ENCODE data around the gene RHOD.

RHOD gene

DNA sequence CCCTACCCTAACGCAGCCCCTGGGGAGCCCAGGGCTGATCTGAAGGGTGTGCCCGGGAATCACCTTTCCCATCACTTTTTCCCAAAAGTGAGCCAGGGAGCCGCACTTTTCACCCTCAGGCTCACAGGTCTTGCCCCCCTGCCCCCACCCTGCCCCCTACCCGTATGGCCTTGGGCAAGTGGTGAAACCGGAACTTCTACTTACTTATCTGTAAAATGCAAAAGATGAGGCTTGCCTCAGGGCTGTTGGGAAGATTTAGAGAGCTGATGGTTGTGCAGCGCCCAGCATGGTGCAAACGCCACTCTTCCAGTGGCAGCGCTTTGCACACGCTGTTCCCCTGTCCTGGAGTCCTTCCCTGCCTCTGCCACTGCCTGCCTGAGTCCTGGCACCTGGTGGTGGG, 25.7 kb upstream of the RHOD start:
- Histone ChIP-seq H3K36me3 (ENCODE audit: control insufficient read depth in 5 of 5, insufficient read depth in 5 of 5, low read length in 5 of 5) (no peaks in the 10 kb centered on the region), H3K9me3 (ENCODE audit: control insufficient read depth in 5 of 5, low read length in 5 of 5) (no peaks in the 10 kb centered on the region), H3K4me3 (ENCODE audit: low read depth in 1 of 5, low read length in 5 of 5) (no peak overlapping the region), H3K9ac (ENCODE audit: low read length in 5 of 5) (no peak overlapping the region), H3K27ac (ENCODE audit: low read depth, low read length) (no peak overlapping the region), H3K27me3 (ENCODE audit: control insufficient read depth in 5 of 5, insufficient read depth in 4 of 5, low read length in 5 of 5) (peaks cover 0 to 15% (median 4%) of the 10 kb centered on the region in 5 donors), H3K4me1 (ENCODE audit: control insufficient read depth in 5 of 5, insufficient read depth in 5 of 5, low read length in 5 of 5) (peaks cover 1 to 9% (median 9%) of the 10 kb centered on the region in 5 donors)

DNA sequence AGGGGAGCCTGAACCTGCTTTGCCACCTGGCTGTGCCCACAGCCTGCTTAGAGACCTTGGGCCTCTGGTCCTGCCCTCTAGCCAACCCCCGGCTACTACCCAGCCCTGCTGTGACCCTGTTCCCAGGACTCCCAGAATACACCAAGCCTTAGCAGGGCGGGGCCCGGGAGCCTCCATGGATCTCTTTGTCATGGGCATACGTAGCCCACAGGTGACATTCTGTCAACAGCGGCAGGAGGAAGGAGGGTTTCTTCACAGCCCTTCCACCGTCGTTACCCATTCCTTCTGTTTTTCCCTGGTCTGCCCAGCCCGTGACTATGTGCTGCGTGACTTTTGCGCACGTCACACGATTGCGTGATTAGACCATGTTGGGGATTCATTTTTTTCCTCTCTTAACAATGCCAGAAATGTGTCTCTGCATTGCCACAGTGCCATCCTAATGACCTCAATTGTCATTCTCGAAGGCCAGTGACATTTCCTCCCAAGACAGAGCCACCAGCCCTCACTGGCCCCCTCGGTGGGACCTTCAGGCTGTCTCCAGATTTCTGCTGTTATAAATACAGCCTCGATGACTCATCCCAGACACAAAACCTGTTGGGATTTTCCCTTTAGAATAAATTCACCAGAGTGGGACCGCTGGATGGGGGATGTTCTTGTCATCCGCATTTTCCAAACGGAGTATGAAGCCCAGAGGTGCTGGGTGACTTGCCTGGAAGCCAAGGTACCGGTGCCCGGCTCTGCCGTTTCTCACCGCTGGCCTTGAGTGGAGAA, 24.7 kb upstream of the RHOD start:
- no peak overlapping the region for H3K9ac ChIP-seq (ENCODE audit: low read length in 5 of 5)
- no peaks in the 10 kb centered on the region for H3K9me3 ChIP-seq (ENCODE audit: control insufficient read depth in 5 of 5, low read length in 5 of 5)
- H3K4me1 ChIP-seq (ENCODE audit: control insufficient read depth in 5 of 5, insufficient read depth in 5 of 5, low read length in 5 of 5), result peaks cover 1 to 9% (median 9%) of the 10 kb centered on the region in 5 donors
- H3K4me3 ChIP-seq (ENCODE audit: low read depth in 1 of 5, low read length in 5 of 5), result no peak overlapping the region
- no peaks in the 10 kb centered on the region for H3K36me3 ChIP-seq (ENCODE audit: control insufficient read depth in 5 of 5, insufficient read depth in 5 of 5, low read length in 5 of 5)
- peaks cover 0 to 15% (median 4%) of the 10 kb centered on the region in 5 donors for H3K27me3 ChIP-seq (ENCODE audit: control insufficient read depth in 5 of 5, insufficient read depth in 4 of 5, low read length in 5 of 5)
- no peak overlapping the region for H3K27ac ChIP-seq (ENCODE audit: low read depth, low read length)

- Histone ChIP-seq H3K9me3 (ENCODE audit: control insufficient read depth in 5 of 5, low read length in 5 of 5) (no peaks in the 10 kb centered on the region), H3K36me3 (ENCODE audit: control insufficient read depth in 5 of 5, insufficient read depth in 5 of 5, low read length in 5 of 5) (no peaks in the 10 kb centered on the region), H3K4me3 (ENCODE audit: low read depth in 1 of 5, low read length in 5 of 5) (no peak overlapping the region), H3K4me1 (ENCODE audit: control insufficient read depth in 5 of 5, insufficient read depth in 5 of 5, low read length in 5 of 5) (peaks cover 1 to 9% (median 9%) of the 10 kb centered on the region in 5 donors), H3K9ac (ENCODE audit: low read length in 5 of 5) (no peak overlapping the region), H3K27me3 (ENCODE audit: control insufficient read depth in 5 of 5, insufficient read depth in 4 of 5, low read length in 5 of 5) (peaks cover 0 to 15% (median 4%) of the 10 kb centered on the region in 5 donors), H3K27ac (ENCODE audit: low read depth, low read length) (no peak overlapping the region)
Observed at GRCh38 chr11:67032830-67033551, 23.7 kb upstream of the RHOD start.

GRCh38 chr11:67033661-67034166, 22.9 kb upstream of the RHOD start:
- no peak overlapping the region for H3K27ac ChIP-seq (ENCODE audit: low read depth, low read length)
- H3K9me3 ChIP-seq (ENCODE audit: control insufficient read depth in 5 of 5, low read length in 5 of 5), result no peaks in the 10 kb centered on the region
- H3K27me3 ChIP-seq (ENCODE audit: control insufficient read depth in 5 of 5, insufficient read depth in 4 of 5, low read length in 5 of 5), result peaks cover 0 to 15% (median 4%) of the 10 kb centered on the region in 5 donors
- H3K36me3 ChIP-seq (ENCODE audit: control insufficient read depth in 5 of 5, insufficient read depth in 5 of 5, low read length in 5 of 5), result no peaks in the 10 kb centered on the region
- no peak overlapping the region for H3K9ac ChIP-seq (ENCODE audit: low read length in 5 of 5)
- peaks cover 1 to 9% (median 9%) of the 10 kb centered on the region in 5 donors for H3K4me1 ChIP-seq (ENCODE audit: control insufficient read depth in 5 of 5, insufficient read depth in 5 of 5, low read length in 5 of 5)
- no peak overlapping the region for H3K4me3 ChIP-seq (ENCODE audit: low read depth in 1 of 5, low read length in 5 of 5)

- H3K9ac ChIP-seq (ENCODE audit: low read length in 5 of 5), result no peak overlapping the region
- no peaks in the 10 kb centered on the region for H3K36me3 ChIP-seq (ENCODE audit: control insufficient read depth in 5 of 5, insufficient read depth in 5 of 5, low read length in 5 of 5)
- peaks cover 0 to 15% (median 4%) of the 10 kb centered on the region in 5 donors for H3K27me3 ChIP-seq (ENCODE audit: control insufficient read depth in 5 of 5, insufficient read depth in 4 of 5, low read length in 5 of 5)
- no peak overlapping the region for H3K27ac ChIP-seq (ENCODE audit: low read depth, low read length)
- H3K4me3 ChIP-seq (ENCODE audit: low read depth in 1 of 5, low read length in 5 of 5), result no peak overlapping the region
- H3K9me3 ChIP-seq (ENCODE audit: control insufficient read depth in 5 of 5, low read length in 5 of 5), result no peaks in the 10 kb centered on the region
- H3K4me1 ChIP-seq (ENCODE audit: control insufficient read depth in 5 of 5, insufficient read depth in 5 of 5, low read length in 5 of 5), result peaks cover 1 to 9% (median 9%) of the 10 kb centered on the region in 5 donors
Observed at GRCh38 chr11:67034350-67034749, 22.3 kb upstream of the RHOD start.

DNA sequence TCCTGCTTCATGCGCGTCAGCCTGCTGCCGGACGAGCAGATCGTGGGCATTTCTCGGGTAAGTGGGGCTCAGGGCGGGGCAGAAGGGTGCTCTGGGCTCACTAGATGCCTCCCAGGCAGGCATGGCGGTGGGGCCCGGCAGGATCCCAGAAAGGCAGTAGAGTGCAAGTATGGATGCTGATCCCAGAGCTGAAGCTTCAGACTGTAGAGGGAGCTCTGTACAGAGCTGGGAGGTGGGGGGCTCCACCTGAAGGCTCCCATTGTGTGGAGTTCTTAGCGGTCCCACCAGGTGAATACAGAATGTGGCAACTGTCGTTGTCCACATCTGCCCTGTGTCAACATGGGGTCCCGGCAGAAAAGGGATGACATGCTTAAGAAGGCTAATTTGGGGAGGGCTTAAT, 16.5 kb upstream of the RHOD start:
- no peak overlapping the region for H3K4me3 ChIP-seq (ENCODE audit: low read depth in 1 of 5, low read length in 5 of 5)
- H3K9ac ChIP-seq (ENCODE audit: low read length in 5 of 5), result no peak overlapping the region
- H3K27ac ChIP-seq (ENCODE audit: low read depth, low read length), result no peak overlapping the region
- no peaks in the 10 kb centered on the region for H3K9me3 ChIP-seq (ENCODE audit: control insufficient read depth in 5 of 5, low read length in 5 of 5)
- H3K36me3 ChIP-seq (ENCODE audit: control insufficient read depth in 5 of 5, insufficient read depth in 5 of 5, low read length in 5 of 5), result no peaks in the 10 kb centered on the region
- H3K4me1 ChIP-seq (ENCODE audit: control insufficient read depth in 5 of 5, insufficient read depth in 5 of 5, low read length in 5 of 5), result no peaks in the 10 kb centered on the region
- H3K27me3 ChIP-seq (ENCODE audit: control insufficient read depth in 5 of 5, insufficient read depth in 4 of 5, low read length in 5 of 5), result peaks cover 0 to 2% (median 0%) of the 10 kb centered on the region in 5 donors

GRCh38 chr11:67041602-67042001, 15.0 kb upstream of the RHOD start:
- Histone ChIP-seq H3K27me3 (ENCODE audit: control insufficient read depth in 5 of 5, insufficient read depth in 4 of 5, low read length in 5 of 5) (peaks cover 0 to 2% (median 0%) of the 10 kb centered on the region in 5 donors), H3K36me3 (ENCODE audit: control insufficient read depth in 5 of 5, insufficient read depth in 5 of 5, low read length in 5 of 5) (no peaks in the 10 kb centered on the region)

GRCh38 chr11:67043572-67044349, 12.9 kb upstream of the RHOD start:
- Histone ChIP-seq H3K4me1 (ENCODE audit: control insufficient read depth in 5 of 5, insufficient read depth in 5 of 5, low read length in 5 of 5) (peaks cover 0 to 6% (median 1%) of the 10 kb centered on the region in 5 donors), H3K4me3 (ENCODE audit: low read depth in 1 of 5, low read length in 5 of 5) (no peak overlapping the region), H3K9ac (ENCODE audit: low read length in 5 of 5) (no peak overlapping the region), H3K27ac (ENCODE audit: low read depth, low read length) (no peak overlapping the region), H3K36me3 (ENCODE audit: control insufficient read depth in 5 of 5, insufficient read depth in 5 of 5, low read length in 5 of 5) (no peaks in the 10 kb centered on the region), H3K9me3 (ENCODE audit: control insufficient read depth in 5 of 5, low read length in 5 of 5) (no peaks in the 10 kb centered on the region), H3K27me3 (ENCODE audit: control insufficient read depth in 5 of 5, insufficient read depth in 4 of 5, low read length in 5 of 5) (peaks cover 0 to 2% (median 0%) of the 10 kb centered on the region in 5 donors)

More at GRCh38 chr11:67041602-67042001, 15.0 kb upstream of the RHOD start:
- no peaks in the 10 kb centered on the region for H3K9me3 ChIP-seq (ENCODE audit: control insufficient read depth in 5 of 5, low read length in 5 of 5)
- H3K9ac ChIP-seq (ENCODE audit: low read length in 5 of 5), result no peak overlapping the region
- H3K27ac ChIP-seq (ENCODE audit: low read depth, low read length), result no peak overlapping the region
- H3K4me1 ChIP-seq (ENCODE audit: control insufficient read depth in 5 of 5, insufficient read depth in 5 of 5, low read length in 5 of 5), result no peaks in the 10 kb centered on the region
- H3K4me3 ChIP-seq (ENCODE audit: low read depth in 1 of 5, low read length in 5 of 5), result no peak overlapping the region

- H3K9ac ChIP-seq (ENCODE audit: low read length in 5 of 5), result no peak overlapping the region
- H3K36me3 ChIP-seq (ENCODE audit: control insufficient read depth in 5 of 5, insufficient read depth in 5 of 5, low read length in 5 of 5), result no peaks in the 10 kb centered on the region
- peaks cover 0 to 2% (median 0%) of the 10 kb centered on the region in 5 donors for H3K27me3 ChIP-seq (ENCODE audit: control insufficient read depth in 5 of 5, insufficient read depth in 4 of 5, low read length in 5 of 5)
- no peak overlapping the region for H3K27ac ChIP-seq (ENCODE audit: low read depth, low read length)
- peaks cover 0 to 14% (median 6%) of the 10 kb centered on the region in 5 donors for H3K4me1 ChIP-seq (ENCODE audit: control insufficient read depth in 5 of 5, insufficient read depth in 5 of 5, low read length in 5 of 5)
- no peaks in the 10 kb centered on the region for H3K9me3 ChIP-seq (ENCODE audit: control insufficient read depth in 5 of 5, low read length in 5 of 5)
- H3K4me3 ChIP-seq (ENCODE audit: low read depth in 1 of 5, low read length in 5 of 5), result no peak overlapping the region
Observed at GRCh38 chr11:67044496-67044895, 12.2 kb upstream of the RHOD start.

Measured in subcutaneous abdominal adipose tissue (tissue), 5 donors.